ENCODE data around the gene GSTO2.
A peak's percentile ranks its signal among the peaks of the same experiment; 100 is the strongest.

- TF ChIP-seq CTCF (IDR thresholded peaks at IDR 0.05 in 8 of 11, conservative IDR thresholded peaks at IDR 0.05 in 3 of 11) = no peak
- peak in 1 of 3 donors; percentile 63 for TF ChIP-seq POLR2AphosphoS5 (IDR thresholded peaks at IDR 0.05)
- no peak for TF ChIP-seq POLR2A (IDR thresholded peaks at IDR 0.05)
Measured at GRCh38 chr10:104314591-104315485, 45.9 kb downstream of the GSTO2 start.
